Muscle of leg (tissue), 11 donors: ENCODE data around the gene RPUSD1. TPM values are rescaled to one million over a fixed set of nuclear protein-coding genes. Genes with fewer than 3 reads are reported as not detected.
"Not testable (repeated sequence)": the region's sequence is repeated elsewhere in the genome, so short reads cannot be mapped to it uniquely, and the experiment has no call there.

Experiments
- DNase-seq: peaks from one replicate; pipeline ENCODE4 v3.0.0; 2013
- H3K27ac ChIP-seq: one replicate; pipeline ENCODE4 v1.5.1; 2013; ENCODE audit warnings: mild to moderate bottlenecking, low read length, control low read depth
- H3K27me3 ChIP-seq: one replicate; pipeline ENCODE4 v1.6.1; 2013; ENCODE audit warnings: low read length; ENCODE audit not compliant: control insufficient read depth, insufficient read depth
- H3K36me3 ChIP-seq: one replicate; pipeline ENCODE4 v1.6.1; 2013; ENCODE audit warnings: low read length; ENCODE audit not compliant: control insufficient read depth, insufficient read depth
- H3K4me1 ChIP-seq: one replicate; pipeline ENCODE4 v1.6.1; 2013; ENCODE audit warnings: low read length; ENCODE audit not compliant: control insufficient read depth, insufficient read depth
- H3K4me3 ChIP-seq: one replicate; pipeline ENCODE4 v1.5.1; 2013; ENCODE audit warnings: low read length, control low read depth
- H3K9me3 ChIP-seq: replicated peaks from 2 replicates; pipeline ENCODE4 v1.6.1; 2013; ENCODE audit warnings: low read depth, low read length; ENCODE audit not compliant: control insufficient read depth
- WGBS: methylation state at CpG from one replicate; pipeline ENCODE4 v1.1.5; 2013; ENCODE audit warnings: missing lambda C conversion rate; ENCODE audit not compliant: insufficient coverage; 5-methylcytosine and 5-hydroxymethylcytosine counted together
- polyA plus RNA-seq, 8 donors: library from polyadenylated mRNA; unstranded; fragments of 120-200 nt; gene quantifications; one replicate each; pipeline versions ENCODE4 v1.2.1 to v1.2.3, GENCODE V29; 2013; ENCODE audit warnings: inconsistent platforms in 1 of 8, low replicate concordance in 1 of 8; ENCODE audit not compliant: insufficient read length in 8 of 8, insufficient read depth in 1 of 8
- total RNA-seq: library from RNA; stranded (reverse); fragments of 120-200 nt; gene quantifications from one replicate; pipeline ENCODE4 v1.2.4, GENCODE V29; 2013

The RPUSD1 gene
- total and polyA plus RNA-seq, 9 donors, result 9.4 to 13.9 (median 11.9) TPM

DNA sequence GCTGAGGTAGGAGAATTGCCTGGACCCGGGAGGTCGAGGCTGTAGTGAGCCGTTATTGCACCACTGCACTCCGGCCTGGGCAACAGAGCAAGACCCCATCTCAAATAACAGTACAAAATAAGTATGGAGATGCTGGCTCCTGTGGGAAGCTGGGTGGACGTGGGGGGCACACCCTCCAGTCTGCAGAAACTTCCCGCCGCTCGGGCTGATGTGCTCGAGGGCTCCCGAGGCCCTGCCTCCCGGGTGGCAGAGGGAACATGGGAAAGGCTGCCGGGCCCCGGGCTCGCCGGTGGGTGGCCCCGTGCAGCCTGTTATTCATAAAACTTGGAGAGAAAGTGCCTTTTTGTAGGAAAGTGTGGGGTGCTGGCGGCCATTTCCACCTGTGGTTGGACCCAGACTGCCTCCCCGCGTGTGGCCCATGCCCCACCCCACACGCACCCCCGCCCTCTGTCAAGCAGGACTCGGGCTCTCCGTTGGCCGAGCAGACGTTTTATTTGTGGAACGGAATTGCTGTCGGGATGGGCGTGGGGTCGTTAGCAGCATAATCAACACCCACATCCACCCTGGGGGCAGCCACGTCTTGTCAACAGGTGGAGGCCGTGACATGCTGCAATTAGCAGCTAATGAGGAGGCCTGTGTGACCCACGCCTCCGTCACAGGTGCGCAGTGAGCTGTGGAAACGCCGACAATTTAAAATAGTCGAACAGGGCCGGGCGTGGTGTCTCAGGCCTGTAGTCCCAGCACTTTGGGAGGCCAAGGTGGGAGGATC lies 40.0 kb downstream of the RPUSD1 start:
- Histone ChIP-seq H3K9me3 (no peaks in the 10 kb centered on the region), H3K27ac (no peak overlapping the region), H3K4me3 (no peak overlapping the region), H3K36me3 (no peaks in the 10 kb centered on the region), H3K4me1 (no peaks in the 10 kb centered on the region), H3K27me3 (peaks cover 27% of the 10 kb centered on the region)
- DNase-seq, result no peak
- WGBS, result 69% methylated on average over 33 of the region's 39 CpGs

- H3K9me3 ChIP-seq, result no peaks in the 10 kb centered on the region
- H3K4me3 ChIP-seq, result no peak overlapping the region
- no peak overlapping the region for H3K27ac ChIP-seq
- WGBS, result 100% methylated on average over 2 of the region's 13 CpGs
- no peaks in the 10 kb centered on the region for H3K4me1 ChIP-seq
- no peaks in the 10 kb centered on the region for H3K36me3 ChIP-seq
- no peak for DNase-seq
- peaks cover 18% of the 10 kb centered on the region for H3K27me3 ChIP-seq
These were observed 41.5 kb downstream of the RPUSD1 start for GRCh38 chr16:746637-747036.

- WGBS, result no CpG with 5 or more reads among the region's 14 CpGs
- no peak for DNase-seq
- H3K36me3 ChIP-seq, result no peaks in the 10 kb centered on the region
- H3K27ac ChIP-seq, result no peak overlapping the region
- peaks cover 4% of the 10 kb centered on the region for H3K4me1 ChIP-seq
- H3K4me3 ChIP-seq, result no peak overlapping the region
- peaks cover 10% of the 10 kb centered on the region for H3K27me3 ChIP-seq
- no peaks in the 10 kb centered on the region for H3K9me3 ChIP-seq
These were observed 42.4 kb downstream of the RPUSD1 start for GRCh38 chr16:745739-746138.

DNA sequence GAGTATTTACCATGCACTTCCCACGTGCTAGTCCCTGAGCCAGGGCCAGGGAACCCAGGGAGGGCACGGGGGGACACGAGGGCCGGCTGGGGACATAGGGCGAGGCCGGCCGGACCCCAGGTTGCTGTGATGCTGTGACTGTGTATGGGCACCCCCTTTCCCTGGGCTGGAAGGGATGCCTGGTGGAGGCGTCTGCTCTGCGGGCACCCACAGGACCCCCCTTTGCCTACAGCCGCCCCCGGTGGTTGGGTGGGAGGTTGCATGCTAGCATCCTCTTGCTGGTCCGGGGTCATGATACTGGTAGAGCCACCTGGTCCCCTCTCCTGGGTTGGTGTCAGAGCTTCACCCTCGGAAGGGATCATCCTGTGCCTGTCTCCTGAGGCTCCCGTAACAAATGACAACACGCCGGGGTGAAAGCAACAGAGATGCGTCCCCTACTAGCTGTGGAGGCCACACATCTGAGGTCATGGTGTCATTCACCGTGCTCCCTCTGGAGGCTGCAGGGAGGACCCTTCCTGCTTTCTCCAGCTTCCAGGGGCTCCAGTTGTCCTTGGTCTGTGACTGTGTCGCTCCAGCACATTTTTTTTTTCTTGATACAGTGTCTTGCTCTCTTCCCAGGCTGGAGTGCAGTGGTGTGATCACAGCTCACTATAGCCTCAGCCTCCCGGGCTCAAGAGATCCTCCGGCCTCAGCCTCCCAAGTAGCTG lies 44.2 kb downstream of the RPUSD1 start:
- H3K27me3 ChIP-seq, result peaks cover 4% of the 10 kb centered on the region
- no peaks in the 10 kb centered on the region for H3K36me3 ChIP-seq
- no peaks in the 10 kb centered on the region for H3K9me3 ChIP-seq
- H3K4me1 ChIP-seq, result peaks cover 14% of the 10 kb centered on the region
- WGBS, result 79% methylated on average over 18 of the region's 21 CpGs
- no peak overlapping the region for H3K4me3 ChIP-seq
- no peak overlapping the region for H3K27ac ChIP-seq
- no peak for DNase-seq

DNA sequence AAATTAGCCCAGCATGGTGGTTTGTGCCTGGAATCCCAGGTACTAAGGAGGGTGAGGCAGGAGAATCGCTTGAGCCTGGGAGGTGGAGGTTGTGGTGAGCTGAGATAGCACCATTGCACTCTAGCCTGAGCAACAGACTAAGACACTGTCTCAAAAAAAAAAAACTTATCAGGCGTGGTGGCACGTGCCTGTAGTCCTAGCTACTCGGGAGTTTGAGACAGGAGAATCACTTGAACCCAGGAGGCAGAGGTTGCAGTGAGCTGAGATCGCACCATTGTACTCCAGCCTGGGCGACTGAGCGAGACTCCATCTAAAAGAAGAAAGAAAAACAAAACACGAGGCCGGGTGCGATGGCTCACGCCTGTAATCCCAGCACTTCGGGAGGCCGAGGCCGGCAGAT lies 45.3 kb downstream of the RPUSD1 start:
- WGBS, result 66% methylated on average over 4 of the region's 14 CpGs

DNA sequence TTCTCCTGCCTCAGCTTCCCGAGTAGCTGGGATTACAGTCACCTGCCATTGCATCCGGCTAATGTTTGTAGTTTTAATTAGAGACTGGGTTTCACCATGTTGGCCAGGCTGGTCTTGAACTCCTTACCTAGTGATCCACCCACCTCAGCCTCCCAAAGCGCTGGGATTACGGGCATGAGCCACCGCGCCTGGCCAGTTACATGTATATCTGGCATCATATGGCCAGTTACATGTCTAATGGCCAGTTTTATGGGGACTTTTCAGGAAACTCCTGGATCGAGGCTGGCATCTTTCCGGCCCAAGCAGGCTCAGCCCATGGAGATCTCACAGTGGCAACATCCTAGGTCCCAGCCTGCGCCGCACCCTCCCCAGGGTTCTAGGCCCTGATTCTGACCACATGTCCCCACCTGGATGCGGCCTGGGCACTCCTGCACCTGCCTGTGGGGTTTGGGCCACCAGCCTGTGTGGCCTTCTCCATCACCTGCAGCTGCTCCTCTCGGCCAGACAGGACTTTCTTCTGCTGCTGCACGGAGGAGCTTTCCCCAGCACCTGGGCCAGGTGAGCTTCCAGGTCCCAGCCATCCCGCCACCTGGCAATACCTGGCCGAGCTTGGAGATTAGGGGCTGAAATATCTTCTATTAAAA lies 46.1 kb downstream of the RPUSD1 start:
- peaks cover 14% of the 10 kb centered on the region for H3K4me1 ChIP-seq
- WGBS, result 82% methylated on average over 12 of the region's 15 CpGs
- no peak for DNase-seq
- no peak overlapping the region for H3K27ac ChIP-seq
- H3K36me3 ChIP-seq, result peaks cover 14% of the 10 kb centered on the region
- H3K27me3 ChIP-seq, result peaks cover 2% of the 10 kb centered on the region
- H3K4me3 ChIP-seq, result no peak overlapping the region
- no peaks in the 10 kb centered on the region for H3K9me3 ChIP-seq

More for the DNA sequence above, 45.3 kb downstream of the RPUSD1 start:
- H3K36me3 ChIP-seq, H3K27ac ChIP-seq, H3K4me3 ChIP-seq, DNase-seq, H3K27me3 ChIP-seq, H3K9me3 ChIP-seq: not testable (repeated sequence)
- H3K4me1 ChIP-seq, result peaks cover 14% of the 10 kb centered on the region

GRCh38 chr16:740764-741505 lies 47.2 kb downstream of the RPUSD1 start, which contains the start of gene CIAO3:
Gene CIAO3, minus strand, starts transcription at chr16:740997. Its CDS starts 12 bp downstream, at chr16:740985.
- H3K9me3 ChIP-seq, result no peaks in the 10 kb centered on the region
- peaks cover 14% of the 10 kb centered on the region for H3K4me1 ChIP-seq
- H3K4me3 ChIP-seq, result peak within 1 kb of the TSS; percentile 95
- under 1% methylated on average over 79 of the region's 79 CpGs for WGBS
- peaks cover 26% of the 10 kb centered on the region for H3K36me3 ChIP-seq
- H3K27me3 ChIP-seq, result peaks cover 2% of the 10 kb centered on the region
- peak; percentile 94 for DNase-seq
- H3K27ac ChIP-seq, result peak within 1 kb of the TSS; percentile 42

DNA sequence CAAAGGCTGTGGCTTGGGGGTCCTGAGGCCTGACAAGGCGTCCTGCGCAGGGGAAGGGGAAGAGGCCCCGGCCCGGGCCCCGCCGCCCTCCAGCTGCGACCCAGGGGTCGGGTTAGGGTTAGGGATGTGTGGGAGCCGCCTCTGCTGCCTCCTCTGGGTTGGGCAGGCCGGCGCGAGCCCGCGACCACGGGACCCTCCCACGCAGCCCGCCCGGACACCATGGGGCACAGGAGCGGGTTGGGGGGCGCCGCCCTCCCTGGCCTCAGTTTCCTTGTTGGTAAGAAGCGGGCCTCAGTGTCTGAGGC lies 47.8 kb downstream of the RPUSD1 start:
- WGBS, result 0% methylated on average over 22 of the region's 22 CpGs
- H3K27ac ChIP-seq, result peak overlapping the region; percentile 42

GRCh38 chr16:739560-740458 lies 48.4 kb downstream of the RPUSD1 start:
- no peaks in the 10 kb centered on the region for H3K9me3 ChIP-seq
- H3K27ac ChIP-seq, result no peak overlapping the region
- H3K4me3 ChIP-seq, result peak overlapping the region; percentile 95
- peaks cover 14% of the 10 kb centered on the region for H3K4me1 ChIP-seq
- H3K27me3 ChIP-seq, result no peaks in the 10 kb centered on the region
- H3K36me3 ChIP-seq, result peaks cover 37% of the 10 kb centered on the region
- WGBS, result 42% methylated on average over 35 of the region's 38 CpGs
- no peak for DNase-seq

More for the DNA sequence above, 47.8 kb downstream of the RPUSD1 start:
- Histone ChIP-seq H3K4me1 (peaks cover 14% of the 10 kb centered on the region), H3K9me3 (no peaks in the 10 kb centered on the region), H3K27me3 (no peaks in the 10 kb centered on the region), H3K4me3 (peak overlapping the region; percentile 95), H3K36me3 (peaks cover 31% of the 10 kb centered on the region)
- DNase-seq, result no peak
